GM23338 (cell line): ENCODE results near the gene NUDT16L1. TPM values are rescaled to one million over a fixed set of nuclear protein-coding genes. Genes with fewer than 3 reads are reported as not detected.

ENCODE experiments used
- ATAC-seq: fragments of 200-7000 bp; cut with Tn5 transposase; 3 replicates; pipeline ENCODE4 v1.9.1; 2020
- DNase-seq: peaks from one replicate; pipeline ENCODE4 v3.0.0-alpha.2; 2015; ENCODE audit warnings: low spot score
- H2AFZ ChIP-seq: fragments of 200-600 bp; sonication (generic); 2 replicates; pipeline ENCODE4 v1.8.0; 2016; ENCODE audit warnings: antibody characterized with exemption, mild to moderate bottlenecking, moderate library complexity
- H3F3A ChIP-seq: fragments of 200-600 bp; sonication (generic); replicated peaks from 2 replicates; pipeline ENCODE4 v1.8.0; 2017; ENCODE audit warnings: antibody characterized with exemption, mixed run types, low read depth
- H3K27ac ChIP-seq: fragments of 200-600 bp; sonication (generic); 2 replicates; pipeline ENCODE4 v1.6.1; 2016; ENCODE audit warnings: low read depth
- H3K27me3 ChIP-seq: fragments of 200-600 bp; sonication (generic); 2 replicates; pipeline ENCODE4 v1.8.0; 2016; ENCODE audit warnings: mild to moderate bottlenecking, mixed run types, moderate library complexity; ENCODE audit not compliant: insufficient read depth
- H3K36me3 ChIP-seq: fragments of 200-600 bp; sonication (generic); 2 replicates; pipeline ENCODE4 v1.8.0; 2016; ENCODE audit warnings: mild to moderate bottlenecking; ENCODE audit not compliant: insufficient read depth
- H3K4me1 ChIP-seq: fragments of 200-600 bp; sonication (generic); 2 replicates; pipeline ENCODE4 v1.8.0; 2016; ENCODE audit warnings: mild to moderate bottlenecking, moderate library complexity; ENCODE audit not compliant: insufficient read depth
- H3K4me2 ChIP-seq: fragments of 200-600 bp; sonication (generic); 2 replicates; pipeline ENCODE4 v1.7.1; 2017; ENCODE audit warnings: mixed run types
- H3K4me3 ChIP-seq: fragments of 200-600 bp; sonication (generic); 2 replicates; pipeline ENCODE4 v1.6.1; 2016; ENCODE audit warnings: mixed run types
- H3K79me2 ChIP-seq: fragments of 200-600 bp; sonication (generic); replicated peaks from 2 replicates; pipeline ENCODE4 v1.8.0; 2017; ENCODE audit warnings: mild to moderate bottlenecking; ENCODE audit not compliant: insufficient read depth
- H3K9me2 ChIP-seq: fragments of 200-600 bp; sonication (generic); 2 replicates; pipeline ENCODE4 v1.8.0; 2017; ENCODE audit not compliant: insufficient read depth
- H4K20me1 ChIP-seq: fragments of 200-600 bp; sonication (generic); replicated peaks from 2 replicates; pipeline ENCODE4 v1.8.0; 2017; ENCODE audit warnings: mild to moderate bottlenecking; ENCODE audit not compliant: insufficient read depth
- H3K27ac Mint-ChIP-seq: 2 replicates; pipeline ENCODE4 v1.8.0; 2020; ENCODE audit warnings: inconsistent platforms, mild to moderate bottlenecking, moderate library complexity, mixed read lengths
- H3K27me3 Mint-ChIP-seq: 3 replicates; pipeline ENCODE4 v1.8.0; 2022; ENCODE audit warnings: low read depth, mild to moderate bottlenecking, moderate library complexity, mixed read lengths, inconsistent platforms; ENCODE audit not compliant: insufficient read depth, poor library complexity
- H3K36me3 Mint-ChIP-seq: 3 replicates; pipeline ENCODE4 v1.8.0; 2021; ENCODE audit warnings: low read depth, mild to moderate bottlenecking, inconsistent platforms, moderate library complexity, mixed read lengths
- H3K4me1 Mint-ChIP-seq: 3 replicates; pipeline ENCODE4 v1.8.0; 2020; ENCODE audit warnings: mild to moderate bottlenecking, inconsistent platforms, mixed read lengths
- H3K4me3 Mint-ChIP-seq: 3 replicates; pipeline ENCODE4 v1.8.0; 2021; ENCODE audit warnings: moderate library complexity, mild to moderate bottlenecking, inconsistent platforms, mixed read lengths
- H3K9me3 Mint-ChIP-seq: 3 replicates; pipeline ENCODE4 v1.8.0; 2020; ENCODE audit warnings: moderate library complexity, mild to moderate bottlenecking, inconsistent platforms, mixed read lengths
- EZH2 ChIP-seq: fragments of 200-600 bp; sonication (generic); IDR thresholded peaks from one replicate; pipeline ENCODE4 v1.8.0; 2017; ENCODE audit warnings: antibody characterized with exemption, mild to moderate bottlenecking, low read depth; ENCODE audit not compliant: unreplicated experiment
- NANOG ChIP-seq: IDR thresholded peaks from 2 replicates; pipeline ENCODE4 v1.6.1; 2016; ENCODE audit warnings: antibody characterized with exemption, borderline replicate concordance
- POLR2AphosphoS5 ChIP-seq: IDR thresholded peaks from 2 replicates; pipeline ENCODE4 v1.6.1; 2016; ENCODE audit warnings: antibody characterized with exemption, low read depth
- ZNF114 ChIP-seq: fragments of 250-450 bp; sonication (Bioruptor Pico); IDR thresholded peaks from 2 replicates; pipeline ENCODE4 v1.5.0; 2020; ENCODE audit warnings: mild to moderate bottlenecking, moderate library complexity
- polyA plus RNA-seq: library from polyadenylated mRNA; unstranded; fragments of >200 nt; fragmentation: Nextera tagmentation; extraction: Ambion mirVana; gene quantifications from 2 replicates; pipeline ENCODE4 v1.2.1, GENCODE V29; 2016
- total RNA-seq: library from RNA; depleted of rRNA; stranded (reverse); fragments of >200 nt; shearing (Covaris generic); gene quantifications from 2 replicates; pipeline ENCODE4 v1.2.3, GENCODE V29; 2014
- TF ChIP-seq, protein P1 (sequence below): IDR thresholded peaks from one replicate; pipeline ENCODE4 v1.6.1; 2018; ENCODE audit warnings: antibody characterized with exemption; ENCODE audit not compliant: unreplicated experiment
- TF ChIP-seq, protein P2 (sequence below), 2 experiments: fragments of 200-600 bp in 1 of 2; sonication (generic) in 1 of 2; conservative IDR thresholded peaks; 2 replicates each; pipeline versions ENCODE4 v1.5.1 to v1.6.1; 2016 to 2017; ENCODE audit warnings: antibody characterized with exemption in 2 of 2, low read depth in 2 of 2, mild to moderate bottlenecking in 2 of 2, moderate library complexity in 1 of 2
- TF ChIP-seq, protein P3 (sequence below): IDR thresholded peaks from 2 replicates; pipeline ENCODE4 v1.6.1; 2016; ENCODE audit warnings: antibody characterized with exemption

NUDT16L1 gene
- total and polyA plus RNA-seq, 2 experiments from 2014 or later: 37.1 to 80.4 TPM

DNA sequence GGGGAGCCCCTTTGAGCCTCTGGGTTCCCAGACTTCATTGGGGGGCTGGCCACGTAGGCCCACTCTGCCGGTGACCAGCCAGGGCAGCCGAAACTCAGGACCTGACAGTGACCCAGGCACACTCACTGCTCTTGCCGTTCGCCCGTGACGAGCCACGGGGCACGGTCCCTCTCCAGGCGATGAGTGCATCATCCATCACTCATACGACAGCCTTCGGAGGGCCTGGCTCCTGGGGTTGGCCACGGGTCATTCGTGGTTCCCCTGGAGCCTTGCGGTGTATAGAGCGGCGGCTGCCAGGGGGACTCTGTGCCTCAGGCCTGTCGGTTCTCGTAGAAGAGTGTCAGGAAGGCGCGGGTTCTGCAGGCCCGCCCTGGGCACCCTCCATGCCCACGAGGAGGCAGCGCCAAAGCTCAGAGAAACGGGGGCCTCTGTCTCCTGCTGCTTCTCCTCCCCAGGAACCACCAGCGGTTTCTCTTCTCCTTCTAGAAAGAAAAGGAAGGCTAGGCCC is 11.2 kb upstream of the NUDT16L1 start (continued):
- TF ChIP-seq, protein P1, sequence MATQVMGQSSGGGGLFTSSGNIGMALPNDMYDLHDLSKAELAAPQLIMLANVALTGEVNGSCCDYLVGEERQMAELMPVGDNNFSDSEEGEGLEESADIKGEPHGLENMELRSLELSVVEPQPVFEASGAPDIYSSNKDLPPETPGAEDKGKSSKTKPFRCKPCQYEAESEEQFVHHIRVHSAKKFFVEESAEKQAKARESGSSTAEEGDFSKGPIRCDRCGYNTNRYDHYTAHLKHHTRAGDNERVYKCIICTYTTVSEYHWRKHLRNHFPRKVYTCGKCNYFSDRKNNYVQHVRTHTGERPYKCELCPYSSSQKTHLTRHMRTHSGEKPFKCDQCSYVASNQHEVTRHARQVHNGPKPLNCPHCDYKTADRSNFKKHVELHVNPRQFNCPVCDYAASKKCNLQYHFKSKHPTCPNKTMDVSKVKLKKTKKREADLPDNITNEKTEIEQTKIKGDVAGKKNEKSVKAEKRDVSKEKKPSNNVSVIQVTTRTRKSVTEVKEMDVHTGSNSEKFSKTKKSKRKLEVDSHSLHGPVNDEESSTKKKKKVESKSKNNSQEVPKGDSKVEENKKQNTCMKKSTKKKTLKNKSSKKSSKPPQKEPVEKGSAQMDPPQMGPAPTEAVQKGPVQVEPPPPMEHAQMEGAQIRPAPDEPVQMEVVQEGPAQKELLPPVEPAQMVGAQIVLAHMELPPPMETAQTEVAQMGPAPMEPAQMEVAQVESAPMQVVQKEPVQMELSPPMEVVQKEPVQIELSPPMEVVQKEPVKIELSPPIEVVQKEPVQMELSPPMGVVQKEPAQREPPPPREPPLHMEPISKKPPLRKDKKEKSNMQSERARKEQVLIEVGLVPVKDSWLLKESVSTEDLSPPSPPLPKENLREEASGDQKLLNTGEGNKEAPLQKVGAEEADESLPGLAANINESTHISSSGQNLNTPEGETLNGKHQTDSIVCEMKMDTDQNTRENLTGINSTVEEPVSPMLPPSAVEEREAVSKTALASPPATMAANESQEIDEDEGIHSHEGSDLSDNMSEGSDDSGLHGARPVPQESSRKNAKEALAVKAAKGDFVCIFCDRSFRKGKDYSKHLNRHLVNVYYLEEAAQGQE: no peak
- TF ChIP-seq NANOG (no peak), ZNF114 (CRISPR knock-in tag) (no peak)
- TF ChIP-seq, protein P2, sequence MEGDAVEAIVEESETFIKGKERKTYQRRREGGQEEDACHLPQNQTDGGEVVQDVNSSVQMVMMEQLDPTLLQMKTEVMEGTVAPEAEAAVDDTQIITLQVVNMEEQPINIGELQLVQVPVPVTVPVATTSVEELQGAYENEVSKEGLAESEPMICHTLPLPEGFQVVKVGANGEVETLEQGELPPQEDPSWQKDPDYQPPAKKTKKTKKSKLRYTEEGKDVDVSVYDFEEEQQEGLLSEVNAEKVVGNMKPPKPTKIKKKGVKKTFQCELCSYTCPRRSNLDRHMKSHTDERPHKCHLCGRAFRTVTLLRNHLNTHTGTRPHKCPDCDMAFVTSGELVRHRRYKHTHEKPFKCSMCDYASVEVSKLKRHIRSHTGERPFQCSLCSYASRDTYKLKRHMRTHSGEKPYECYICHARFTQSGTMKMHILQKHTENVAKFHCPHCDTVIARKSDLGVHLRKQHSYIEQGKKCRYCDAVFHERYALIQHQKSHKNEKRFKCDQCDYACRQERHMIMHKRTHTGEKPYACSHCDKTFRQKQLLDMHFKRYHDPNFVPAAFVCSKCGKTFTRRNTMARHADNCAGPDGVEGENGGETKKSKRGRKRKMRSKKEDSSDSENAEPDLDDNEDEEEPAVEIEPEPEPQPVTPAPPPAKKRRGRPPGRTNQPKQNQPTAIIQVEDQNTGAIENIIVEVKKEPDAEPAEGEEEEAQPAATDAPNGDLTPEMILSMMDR (conservative IDR thresholded peaks at IDR 0.05; ENCODE audit: low read depth in 2 of 2): no peak

DNA sequence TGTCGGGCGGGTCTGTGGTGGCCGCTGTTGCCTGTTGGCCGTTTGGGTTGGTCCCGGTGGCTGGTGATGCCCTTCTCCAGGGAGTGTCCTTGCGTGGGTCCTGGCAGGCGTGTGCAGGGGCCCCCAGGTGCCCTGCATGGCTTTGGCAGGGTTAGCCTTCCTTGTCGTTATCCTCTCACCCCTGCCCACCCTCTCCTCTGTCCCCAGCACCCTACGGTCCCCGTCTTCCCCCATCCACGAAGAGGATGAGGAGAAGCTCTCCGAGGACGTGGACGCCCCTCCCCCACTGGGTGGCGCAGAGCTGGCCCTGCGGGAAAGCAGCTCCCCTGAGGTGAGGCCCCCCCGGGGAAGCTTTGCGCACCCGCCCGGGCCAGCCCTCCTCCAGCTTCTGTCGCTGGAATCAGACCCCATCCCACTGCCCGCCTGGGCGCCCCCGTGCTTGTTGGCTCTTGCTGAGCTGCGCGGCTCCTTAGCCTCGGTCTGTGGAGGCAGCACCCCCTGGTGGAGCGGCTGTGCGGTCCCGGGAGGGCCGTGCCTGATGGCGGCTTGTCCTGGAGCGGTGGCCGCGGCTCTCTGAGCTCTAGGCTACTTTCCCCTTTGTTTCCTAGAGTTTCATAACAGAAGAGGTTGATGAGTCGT is 10.6 kb upstream of the NUDT16L1 start:
- Mint-ChIP-seq H3K27ac (peak overlapping the region; percentile 83), H3K36me3 (peaks cover 17% of the 10 kb centered on the region), H3K9me3 (no peaks in the 10 kb centered on the region), H3K27me3 (peaks cover 11% of the 10 kb centered on the region), H3K4me1 (no peaks in the 10 kb centered on the region), H3K4me3 (no peak overlapping the region)
- no peaks in the 10 kb centered on the region for H3K27me3 ChIP-seq
- no peak overlapping the region for H3K4me3 ChIP-seq
- H3K79me2 ChIP-seq: no peaks in the 10 kb centered on the region
- no peaks in the 10 kb centered on the region for H4K20me1 ChIP-seq
- no peaks in the 10 kb centered on the region for H3K9me2 ChIP-seq
- H3K27ac ChIP-seq: no peak overlapping the region
- DNase-seq: peak; percentile 90
- H3K36me3 ChIP-seq: no peaks in the 10 kb centered on the region
- peak; percentile 95 for ATAC-seq
- H2AFZ ChIP-seq: no peak overlapping the region
- no peaks in the 10 kb centered on the region for H3F3A ChIP-seq
- TF ChIP-seq, protein P2 (conservative IDR thresholded peaks at IDR 0.05; ENCODE audit: low read depth in 2 of 2): peak; percentile 77 to 89
- TF ChIP-seq, protein P3, sequence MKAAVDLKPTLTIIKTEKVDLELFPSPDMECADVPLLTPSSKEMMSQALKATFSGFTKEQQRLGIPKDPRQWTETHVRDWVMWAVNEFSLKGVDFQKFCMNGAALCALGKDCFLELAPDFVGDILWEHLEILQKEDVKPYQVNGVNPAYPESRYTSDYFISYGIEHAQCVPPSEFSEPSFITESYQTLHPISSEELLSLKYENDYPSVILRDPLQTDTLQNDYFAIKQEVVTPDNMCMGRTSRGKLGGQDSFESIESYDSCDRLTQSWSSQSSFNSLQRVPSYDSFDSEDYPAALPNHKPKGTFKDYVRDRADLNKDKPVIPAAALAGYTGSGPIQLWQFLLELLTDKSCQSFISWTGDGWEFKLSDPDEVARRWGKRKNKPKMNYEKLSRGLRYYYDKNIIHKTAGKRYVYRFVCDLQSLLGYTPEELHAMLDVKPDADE: no peak
- no peak for TF ChIP-seq EZH2
- TF ChIP-seq POLR2AphosphoS5: 0 out of 2 replicates have a peak, but pooled peaks have one; percentile 23
- no peak overlapping the region for H3K4me2 ChIP-seq
- H3K4me1 ChIP-seq: no peaks in the 10 kb centered on the region
